GM12891 (cell line): ENCODE measurements around the gene PIP4K2B.

Experiments used
- DNase-seq: peaks from one replicate; pipeline ENCODE4 v3.0.0; 2011; ENCODE audit warnings: low spot score; ENCODE audit not compliant: insufficient read length
- FAIRE-seq: peaks from 2 replicates; lab custom pipeline; 2011; peaks lifted over from hg19 to GRCh38; lab: Jason Lieb, UNC
- PAX5 ChIP-seq: IDR thresholded peaks from 2 replicates; pipeline ENCODE4 v1.6.1; 2011; ENCODE audit warnings: low read length, moderate library complexity, mild to moderate bottlenecking; ENCODE audit not compliant: insufficient read depth, severe bottlenecking
- POLR2A ChIP-seq: IDR thresholded peaks from 2 replicates; pipeline ENCODE4 v1.6.1; 2011; ENCODE audit warnings: low read depth, low read length, control low read depth
- POLR2AphosphoS5 ChIP-seq: IDR thresholded peaks from 2 replicates; pipeline ENCODE4 v1.6.1; 2011; ENCODE audit warnings: low read depth, low read length, control low read depth
- POU2F2 ChIP-seq: IDR thresholded peaks from 2 replicates; pipeline ENCODE4 v1.6.1; 2011; ENCODE audit warnings: low read depth, mild to moderate bottlenecking, control low read depth, low read length, moderate library complexity
- SPI1 ChIP-seq: IDR thresholded peaks from 2 replicates; pipeline ENCODE4 v1.6.1; 2011; ENCODE audit warnings: low read depth, low read length, control low read depth
- TAF1 ChIP-seq: IDR thresholded peaks from 2 replicates; pipeline ENCODE4 v1.6.1; 2011; ENCODE audit warnings: low read depth, low read length, control low read depth

Gene PIP4K2B

GRCh38 chr17:38746004-38746848 is 53.1 kb downstream of the PIP4K2B start:
- DNase-seq = no peak
- FAIRE-seq = no peak
- TF ChIP-seq POU2F2 = no peak
- no peak for TF ChIP-seq POLR2A
- no peak for TF ChIP-seq POLR2AphosphoS5
- TF ChIP-seq PAX5 = no peak

- 0 out of 2 replicates have a peak, but pooled peaks have one; percentile 13 for TF ChIP-seq POU2F2
- TF ChIP-seq POLR2AphosphoS5 = no peak
- no peak for TF ChIP-seq TAF1
- no peak for TF ChIP-seq POLR2A
- no peak for FAIRE-seq
- no peak for DNase-seq
Observed at GRCh38 chr17:38745545-38745944, 53.8 kb downstream of the PIP4K2B start.

GRCh38 chr17:38743556-38744171 is 55.7 kb downstream of the PIP4K2B start:
- FAIRE-seq = no peak
- TF ChIP-seq POLR2AphosphoS5 = no peak
- TF ChIP-seq PAX5 = no peak
- no peak for TF ChIP-seq TAF1
- TF ChIP-seq SPI1 = no peak
- TF ChIP-seq POLR2A = no peak
- no peak for TF ChIP-seq POU2F2
- DNase-seq = no peak

- no peak for DNase-seq
- FAIRE-seq = no peak
- TF ChIP-seq PAX5 (no peak), SPI1 (no peak), POLR2A (no peak), TAF1 (no peak), POU2F2 (no peak), POLR2AphosphoS5 (no peak)
Observed at GRCh38 chr17:38742411-38743308, 56.7 kb downstream of the PIP4K2B start.

- DNase-seq (no peak), FAIRE-seq (no peak)
Observed at GRCh38 chr17:38741921-38742410, 57.4 kb downstream of the PIP4K2B start.

GRCh38 chr17:38741461-38741860 is 57.9 kb downstream of the PIP4K2B start:
- FAIRE-seq (no peak), DNase-seq (no peak)
- TF ChIP-seq PAX5 (no peak), POLR2A (no peak), POU2F2 (no peak), POLR2AphosphoS5 (no peak), TAF1 (no peak), SPI1 (no peak)

More at GRCh38 chr17:38741921-38742410, 57.4 kb downstream of the PIP4K2B start:
- TF ChIP-seq POLR2AphosphoS5 = no peak
- TF ChIP-seq POU2F2 = no peak
- no peak for TF ChIP-seq PAX5
- TF ChIP-seq POLR2A = no peak
- TF ChIP-seq SPI1 = no peak
- no peak for TF ChIP-seq TAF1

- no peak for DNase-seq
Observed at GRCh38 chr17:38740806-38741205, 58.5 kb downstream of the PIP4K2B start.

GRCh38 chr17:38740044-38740443 is 59.3 kb downstream of the PIP4K2B start:
- DNase-seq (no peak), FAIRE-seq (no peak)
- no peak for TF ChIP-seq PAX5
- TF ChIP-seq POLR2AphosphoS5 = no peak
- TF ChIP-seq POLR2A = no peak
- TF ChIP-seq SPI1 = no peak
- TF ChIP-seq POU2F2 = no peak
- no peak for TF ChIP-seq TAF1

More at GRCh38 chr17:38740806-38741205, 58.5 kb downstream of the PIP4K2B start:
- no peak for FAIRE-seq
- TF ChIP-seq SPI1 = no peak
- TF ChIP-seq POLR2AphosphoS5 = no peak
- no peak for TF ChIP-seq TAF1
- no peak for TF ChIP-seq POLR2A
- no peak for TF ChIP-seq PAX5
- TF ChIP-seq POU2F2 = no peak
